ENCODE data around the gene SHKBP1.

DNA sequence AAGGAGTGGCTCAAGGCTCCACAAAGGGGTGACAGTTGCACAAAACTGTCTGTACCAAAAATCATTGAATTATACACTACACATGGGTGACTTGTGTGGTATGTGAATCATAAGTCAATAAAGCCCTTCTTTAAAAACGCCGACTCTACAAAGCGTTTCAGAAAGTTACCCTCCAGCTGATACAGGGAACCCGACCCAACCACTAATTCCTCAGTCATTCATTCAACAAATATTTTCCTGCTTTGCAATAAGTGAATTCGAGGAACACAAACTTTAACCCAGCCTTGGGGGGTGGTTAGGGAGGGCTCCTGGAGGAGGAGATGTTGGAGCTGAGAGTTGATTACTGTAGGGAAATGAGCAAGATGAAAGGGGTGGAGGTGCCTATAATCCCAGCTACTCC lies 56.5 kb downstream of the SHKBP1 start:
- TF ChIP-seq, protein P1, sequence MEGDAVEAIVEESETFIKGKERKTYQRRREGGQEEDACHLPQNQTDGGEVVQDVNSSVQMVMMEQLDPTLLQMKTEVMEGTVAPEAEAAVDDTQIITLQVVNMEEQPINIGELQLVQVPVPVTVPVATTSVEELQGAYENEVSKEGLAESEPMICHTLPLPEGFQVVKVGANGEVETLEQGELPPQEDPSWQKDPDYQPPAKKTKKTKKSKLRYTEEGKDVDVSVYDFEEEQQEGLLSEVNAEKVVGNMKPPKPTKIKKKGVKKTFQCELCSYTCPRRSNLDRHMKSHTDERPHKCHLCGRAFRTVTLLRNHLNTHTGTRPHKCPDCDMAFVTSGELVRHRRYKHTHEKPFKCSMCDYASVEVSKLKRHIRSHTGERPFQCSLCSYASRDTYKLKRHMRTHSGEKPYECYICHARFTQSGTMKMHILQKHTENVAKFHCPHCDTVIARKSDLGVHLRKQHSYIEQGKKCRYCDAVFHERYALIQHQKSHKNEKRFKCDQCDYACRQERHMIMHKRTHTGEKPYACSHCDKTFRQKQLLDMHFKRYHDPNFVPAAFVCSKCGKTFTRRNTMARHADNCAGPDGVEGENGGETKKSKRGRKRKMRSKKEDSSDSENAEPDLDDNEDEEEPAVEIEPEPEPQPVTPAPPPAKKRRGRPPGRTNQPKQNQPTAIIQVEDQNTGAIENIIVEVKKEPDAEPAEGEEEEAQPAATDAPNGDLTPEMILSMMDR (IDR thresholded peaks at IDR 0.05 in 2 of 3, conservative IDR thresholded peaks at IDR 0.05 in 1 of 3; ENCODE audit: control insufficient read depth in 2 of 3, extremely low read depth in 1 of 3, insufficient read depth in 1 of 3, low read depth in 3 of 3, low read length in 3 of 3), result no peak
- TF ChIP-seq CEBPB (IDR thresholded peaks at IDR 0.05; ENCODE audit: borderline replicate concordance in 1 of 2, low read depth in 2 of 2, low read length in 2 of 2), result no peak
